ENCODE data around the gene HOXC5. TPM values are rescaled to one million over a fixed set of nuclear protein-coding genes. Genes with fewer than 3 reads are reported as not detected.
A peak's percentile ranks its signal among the peaks of the same experiment; 100 is the strongest.

HOXC5 gene
- polyA plus RNA-seq, 3 donors = 2.0 to 4.3 (median 2.3) TPM

- DNase-seq (ENCODE audit: extremely low read depth in 1 of 11, low read depth in 9 of 11, low spot score in 4 of 11) = no peak
Measured at GRCh38 chr12:54004063-54004840, 28.6 kb upstream of the HOXC5 start.

GRCh38 chr12:54004841-54005530, 27.9 kb upstream of the HOXC5 start:
- no peak for DNase-seq (ENCODE audit: extremely low read depth in 1 of 11, low read depth in 9 of 11, low spot score in 4 of 11)

DNA sequence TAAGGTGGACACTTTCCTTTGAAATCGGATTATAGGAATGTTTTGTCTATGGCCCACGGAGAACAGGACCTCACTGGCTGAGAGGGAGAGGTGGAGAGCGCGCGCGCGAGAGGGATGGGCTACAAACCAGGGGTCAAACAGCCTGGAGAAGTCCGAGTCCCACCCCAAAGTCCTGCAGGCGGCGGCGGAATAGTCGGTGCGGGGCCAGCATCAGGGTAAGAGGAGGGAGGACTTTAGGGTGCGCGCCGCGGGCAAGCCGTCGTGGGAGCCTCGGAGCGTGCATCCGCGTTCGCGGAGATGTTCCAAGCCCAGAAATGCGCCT, 27.4 kb upstream of the HOXC5 start:
- no peak for DNase-seq (ENCODE audit: extremely low read depth in 1 of 11, low read depth in 9 of 11, low spot score in 4 of 11)

GRCh38 chr12:54005853-54006558, 26.8 kb upstream of the HOXC5 start:
- DNase-seq (ENCODE audit: extremely low read depth in 1 of 11, low read depth in 9 of 11, low spot score in 4 of 11) = peak in 8 of 11 donors; percentile 86 to 95 (median 91)

DNA sequence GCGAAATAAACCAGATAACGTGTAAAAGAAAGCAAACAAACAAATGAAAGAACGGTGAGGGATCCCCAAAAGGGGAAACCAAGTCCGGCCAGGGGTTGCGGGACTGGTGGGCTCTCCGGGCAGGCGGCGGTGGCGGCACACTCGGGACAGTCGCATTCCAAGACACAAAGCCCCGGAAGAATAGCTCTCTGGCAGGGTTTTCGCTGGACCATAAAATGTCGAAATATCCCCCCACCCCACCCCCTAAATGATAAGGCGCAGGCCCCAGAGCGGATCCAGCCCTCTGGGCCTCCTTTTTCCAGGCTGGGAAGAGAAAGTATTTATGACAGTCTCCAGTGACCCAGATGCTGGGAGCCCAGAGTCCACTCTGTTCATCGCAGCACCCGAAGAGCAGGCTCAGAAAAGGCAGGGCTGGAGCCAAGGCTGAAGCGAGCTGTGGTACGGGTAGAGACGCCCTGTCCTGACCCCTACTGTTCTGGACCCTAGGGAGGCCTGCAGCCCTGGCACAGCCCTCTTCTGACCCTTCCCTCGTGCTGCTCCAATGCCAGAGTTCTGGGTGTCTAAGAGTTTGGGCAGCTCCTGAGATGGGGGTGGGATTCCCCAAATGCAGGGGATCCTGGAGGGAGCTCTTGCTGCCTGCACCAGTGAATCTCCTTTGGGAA, 26.2 kb upstream of the HOXC5 start:
- DNase-seq (ENCODE audit: extremely low read depth in 1 of 11, low read depth in 9 of 11, low spot score in 4 of 11) = no peak

GRCh38 chr12:54007538-54008259, 25.2 kb upstream of the HOXC5 start:
- no peak for DNase-seq (ENCODE audit: extremely low read depth in 1 of 11, low read depth in 9 of 11, low spot score in 4 of 11)

DNA sequence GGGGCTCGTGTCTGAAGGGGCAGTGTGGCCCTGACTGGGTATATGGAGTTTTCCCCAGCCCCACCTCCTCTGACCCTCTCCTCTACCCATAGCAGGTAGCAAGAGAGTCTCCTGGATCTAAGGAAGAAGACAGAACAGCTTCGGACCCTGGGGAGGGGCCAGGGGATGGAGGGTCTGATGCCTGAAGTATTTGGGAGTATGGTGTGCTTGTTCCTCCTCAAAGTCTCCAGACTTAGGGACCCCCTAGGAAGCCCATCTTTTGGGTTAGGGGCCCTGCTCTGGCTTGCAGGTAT, 24.6 kb upstream of the HOXC5 start:
- DNase-seq (ENCODE audit: extremely low read depth in 1 of 11, low read depth in 9 of 11, low spot score in 4 of 11) = no peak

DNA sequence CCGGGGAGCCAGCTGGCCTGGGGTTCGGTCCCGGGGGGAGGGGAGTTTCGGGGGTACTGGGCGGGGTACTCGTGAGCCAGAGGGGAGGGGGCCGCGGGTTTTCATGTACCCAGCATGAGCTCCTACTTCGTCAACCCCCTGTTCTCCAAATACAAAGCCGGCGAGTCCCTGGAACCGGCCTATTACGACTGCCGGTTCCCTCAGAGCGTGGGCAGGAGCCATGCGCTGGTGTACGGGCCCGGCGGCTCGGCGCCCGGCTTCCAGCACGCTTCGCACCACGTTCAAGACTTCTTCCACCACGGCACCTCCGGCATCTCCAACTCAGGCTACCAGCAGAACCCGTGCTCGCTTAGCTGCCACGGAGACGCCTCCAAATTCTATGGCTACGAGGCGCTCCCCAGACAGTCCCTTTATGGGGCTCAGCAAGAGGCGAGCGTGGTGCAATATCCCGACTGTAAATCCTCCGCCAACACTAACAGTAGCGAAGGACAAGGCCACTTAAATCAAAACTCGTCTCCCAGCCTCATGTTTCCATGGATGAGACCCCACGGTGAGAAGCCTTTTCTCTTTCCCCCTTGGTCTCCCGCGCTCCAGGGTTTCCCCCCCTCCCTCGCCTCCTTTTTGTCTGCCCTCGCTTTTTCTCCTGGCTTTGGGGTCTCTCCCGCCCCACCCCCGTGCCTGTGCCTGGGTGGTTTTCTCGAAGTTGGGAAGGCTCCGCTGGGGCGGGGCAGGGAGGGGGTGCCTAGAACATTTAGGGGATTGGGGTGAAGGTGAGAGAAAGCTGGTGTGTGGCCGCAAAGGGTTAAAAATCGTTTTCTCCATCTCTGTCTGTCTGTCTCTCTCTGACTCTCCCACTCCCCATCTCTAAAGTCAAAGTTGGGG, 23.4 kb upstream of the HOXC5 start:
- DNase-seq (ENCODE audit: extremely low read depth in 1 of 11, low read depth in 9 of 11, low spot score in 4 of 11) = no peak

- no peak for DNase-seq (ENCODE audit: extremely low read depth in 1 of 11, low read depth in 9 of 11, low spot score in 4 of 11)
Measured at GRCh38 chr12:54010053-54010971, 22.5 kb upstream of the HOXC5 start.

GRCh38 chr12:54010972-54011664, 21.7 kb upstream of the HOXC5 start:
- no peak for DNase-seq (ENCODE audit: extremely low read depth in 1 of 11, low read depth in 9 of 11, low spot score in 4 of 11)

DNA sequence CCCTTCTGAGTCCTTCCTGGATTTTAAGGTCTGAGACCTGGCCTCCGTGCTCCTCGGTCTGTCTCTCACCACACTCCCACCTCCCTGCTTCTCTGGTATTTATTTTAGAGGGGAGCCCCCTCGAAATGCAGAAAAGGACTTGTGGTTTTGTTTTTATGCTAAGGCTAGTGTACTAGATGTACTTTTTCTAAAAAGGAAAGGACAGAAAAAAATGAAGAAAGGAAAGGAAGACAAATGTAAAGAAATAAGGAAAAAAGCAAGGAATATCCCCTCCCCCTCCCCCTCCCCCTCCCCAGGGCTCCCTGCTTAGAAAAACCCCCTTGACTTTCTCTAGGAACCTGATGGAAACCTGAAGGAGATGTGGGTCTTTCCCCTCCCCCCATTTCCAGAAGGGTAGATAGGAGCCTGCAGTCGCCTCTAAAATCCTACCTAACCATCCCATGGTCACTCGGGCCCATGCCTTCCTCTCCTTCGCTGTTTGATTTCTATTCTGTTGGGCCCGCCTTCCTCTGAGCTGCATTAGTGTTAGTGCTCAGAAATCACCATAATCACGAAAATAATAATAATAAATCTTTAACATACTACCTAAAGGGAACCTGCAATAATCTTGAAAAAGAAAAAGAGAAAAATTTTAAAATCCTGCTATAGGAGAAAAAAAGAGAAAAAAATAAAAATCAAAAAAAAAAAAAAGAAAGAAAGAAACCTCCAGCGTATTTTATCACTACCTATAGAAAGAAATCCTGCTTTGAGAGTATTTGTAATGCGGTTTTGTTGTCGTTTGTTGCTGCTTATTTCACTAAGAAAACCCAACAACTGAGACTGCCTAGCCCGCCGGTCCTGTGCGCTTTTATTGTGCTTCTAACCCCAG, 21.0 kb upstream of the HOXC5 start:
- no peak for DNase-seq (ENCODE audit: extremely low read depth in 1 of 11, low read depth in 9 of 11, low spot score in 4 of 11)

GRCh38 chr12:54012631-54013409, 20.0 kb upstream of the HOXC5 start:
- DNase-seq (ENCODE audit: extremely low read depth in 1 of 11, low read depth in 9 of 11, low spot score in 4 of 11) = no peak

- no peak for DNase-seq (ENCODE audit: extremely low read depth in 1 of 11, low read depth in 9 of 11, low spot score in 4 of 11)
Measured at GRCh38 chr12:54014377-54015017, 18.4 kb upstream of the HOXC5 start.

- DNase-seq (ENCODE audit: extremely low read depth in 1 of 11, low read depth in 9 of 11, low spot score in 4 of 11) = no peak
Measured at GRCh38 chr12:54015018-54015931, 17.6 kb upstream of the HOXC5 start.
